ENCODE results near the gene RPL29.

The RPL29 gene

GRCh38 chr3:51983578-51984268, 12.0 kb downstream of the RPL29 start:
- DNase-seq (ENCODE audit: low read depth in 2 of 2), result no peak

- no peak for DNase-seq (ENCODE audit: low read depth in 2 of 2)
Observed at GRCh38 chr3:51982838-51983577, 12.7 kb downstream of the RPL29 start, which contains the start of gene ACY1. Gene ACY1, plus strand, starts transcription at chr3:51983535. Its CDS starts 530 bp downstream, at chr3:51984065.

GRCh38 chr3:51982352-51982837, 13.3 kb downstream of the RPL29 start:
- DNase-seq (ENCODE audit: low read depth in 2 of 2), result no peak

GRCh38 chr3:51980253-51980652, 15.4 kb downstream of the RPL29 start:
- no peak for DNase-seq (ENCODE audit: low read depth in 2 of 2)

GRCh38 chr3:51978143-51978502, 17.6 kb downstream of the RPL29 start:
- DNase-seq (ENCODE audit: low read depth in 2 of 2), result no peak

- DNase-seq (ENCODE audit: low read depth in 2 of 2), result no peak
Observed at GRCh38 chr3:51977446-51978142, 18.1 kb downstream of the RPL29 start.

GRCh38 chr3:51975852-51976549, 19.7 kb downstream of the RPL29 start:
- DNase-seq (ENCODE audit: low read depth in 2 of 2), result no peak

- DNase-seq (ENCODE audit: low read depth in 2 of 2), result no peak
Observed at GRCh38 chr3:51974963-51975851, 20.5 kb downstream of the RPL29 start, which contains the start of gene ABHD14A. Gene ABHD14A, plus strand, starts transcription at chr3:51975064. Its CDS starts 72 bp downstream, at chr3:51975136.

GRCh38 chr3:51974277-51974962, 21.3 kb downstream of the RPL29 start:
- DNase-seq (ENCODE audit: low read depth in 2 of 2), result no peak

GRCh38 chr3:51971350-51971749, 24.3 kb downstream of the RPL29 start:
- no peak for DNase-seq (ENCODE audit: low read depth in 2 of 2)

- DNase-seq (ENCODE audit: low read depth in 2 of 2), result no peak
Observed at GRCh38 chr3:51970606-51971300, 24.9 kb downstream of the RPL29 start.

GRCh38 chr3:51969841-51970240, 25.9 kb downstream of the RPL29 start:
- DNase-seq (ENCODE audit: low read depth in 2 of 2), result no peak

GRCh38 chr3:51968883-51969678, 26.6 kb downstream of the RPL29 start:
- DNase-seq (ENCODE audit: low read depth in 2 of 2), result no peak

- no peak for DNase-seq (ENCODE audit: low read depth in 2 of 2)
Observed at GRCh38 chr3:51968170-51968775, 27.4 kb downstream of the RPL29 start.

GRCh38 chr3:51967384-51968169, 28.1 kb downstream of the RPL29 start, which contains the start of gene PCBP4:
Gene PCBP4, minus strand, starts transcription at chr3:51967454. Its CDS starts 6,214 bp downstream, at chr3:51961240.
- no peak for DNase-seq (ENCODE audit: low read depth in 2 of 2)

GRCh38 chr3:51966922-51967383, 28.7 kb downstream of the RPL29 start:
- no peak for DNase-seq (ENCODE audit: low read depth in 2 of 2)

- DNase-seq (ENCODE audit: low read depth in 2 of 2), result no peak
Observed at GRCh38 chr3:51966486-51966885, 29.2 kb downstream of the RPL29 start.
